DMS 273 treated with DMSO at 0.1 percent for 48 hours (cell line): ENCODE measurements around the gene TEX19.
A peak's percentile ranks its signal among the peaks of the same experiment; 100 is the strongest.

Experiments
- DNase-seq: peaks from one replicate; lab custom pipeline; 2025; lab: John Stamatoyannopoulos, UW

Gene TEX19

GRCh38 chr17:82321947-82322466 is 37.0 kb upstream of the TEX19 start:
- DNase-seq, result no peak

- no peak for DNase-seq
Measured at GRCh38 chr17:82322526-82323453, 36.3 kb upstream of the TEX19 start.

- no peak for DNase-seq
Measured at GRCh38 chr17:82323514-82324234, 35.4 kb upstream of the TEX19 start.

GRCh38 chr17:82324566-82325285 is 34.3 kb upstream of the TEX19 start:
- DNase-seq, result no peak

- no peak for DNase-seq
Measured at GRCh38 chr17:82325286-82326180, 33.5 kb upstream of the TEX19 start.

GRCh38 chr17:82327289-82327688 is 31.8 kb upstream of the TEX19 start:
- no peak for DNase-seq

- DNase-seq, result no peak
Measured at GRCh38 chr17:82327757-82328140, 31.3 kb upstream of the TEX19 start.

GRCh38 chr17:82328141-82328993 is 30.7 kb upstream of the TEX19 start:
- DNase-seq, result no peak

- no peak for DNase-seq
Measured at GRCh38 chr17:82328994-82329507, 30.0 kb upstream of the TEX19 start.

GRCh38 chr17:82329683-82330321 is 29.2 kb upstream of the TEX19 start:
- no peak for DNase-seq

GRCh38 chr17:82330322-82331239 is 28.5 kb upstream of the TEX19 start:
- DNase-seq, result peak; percentile 79

- no peak for DNase-seq
Measured at GRCh38 chr17:82331345-82331939, 27.6 kb upstream of the TEX19 start.

GRCh38 chr17:82332669-82333278 is 26.3 kb upstream of the TEX19 start:
- no peak for DNase-seq

GRCh38 chr17:82333279-82334171 is 25.5 kb upstream of the TEX19 start, which contains the start of gene SECTM1:
SECTM1 (minus strand) TSS chr17:82333766; CDS start chr17:82327240, 6,526 bp downstream.
- DNase-seq, result no peak

GRCh38 chr17:82334204-82334621 is 24.8 kb upstream of the TEX19 start:
- DNase-seq, result no peak

GRCh38 chr17:82334622-82335394 is 24.2 kb upstream of the TEX19 start:
- DNase-seq, result no peak
